NB4 (cell line): ENCODE data around the gene GALNT6.

Experiments
- POLR2A ChIP-seq: IDR thresholded peaks from 2 replicates; pipeline ENCODE4 v1.6.1; 2011; ENCODE audit warnings: mild to moderate bottlenecking; ENCODE audit not compliant: insufficient read length; ENCODE audit errors: extremely low read depth
- TF ChIP-seq, protein P1 (sequence below): IDR thresholded peaks from 2 replicates; pipeline ENCODE4 v1.6.1; 2011; ENCODE audit warnings: low read depth, low read length
- TF ChIP-seq, protein P2 (sequence below): IDR thresholded peaks from one replicate; pipeline ENCODE4 v1.5.1; 2012; ENCODE audit warnings: low read depth, low read length

DNA sequence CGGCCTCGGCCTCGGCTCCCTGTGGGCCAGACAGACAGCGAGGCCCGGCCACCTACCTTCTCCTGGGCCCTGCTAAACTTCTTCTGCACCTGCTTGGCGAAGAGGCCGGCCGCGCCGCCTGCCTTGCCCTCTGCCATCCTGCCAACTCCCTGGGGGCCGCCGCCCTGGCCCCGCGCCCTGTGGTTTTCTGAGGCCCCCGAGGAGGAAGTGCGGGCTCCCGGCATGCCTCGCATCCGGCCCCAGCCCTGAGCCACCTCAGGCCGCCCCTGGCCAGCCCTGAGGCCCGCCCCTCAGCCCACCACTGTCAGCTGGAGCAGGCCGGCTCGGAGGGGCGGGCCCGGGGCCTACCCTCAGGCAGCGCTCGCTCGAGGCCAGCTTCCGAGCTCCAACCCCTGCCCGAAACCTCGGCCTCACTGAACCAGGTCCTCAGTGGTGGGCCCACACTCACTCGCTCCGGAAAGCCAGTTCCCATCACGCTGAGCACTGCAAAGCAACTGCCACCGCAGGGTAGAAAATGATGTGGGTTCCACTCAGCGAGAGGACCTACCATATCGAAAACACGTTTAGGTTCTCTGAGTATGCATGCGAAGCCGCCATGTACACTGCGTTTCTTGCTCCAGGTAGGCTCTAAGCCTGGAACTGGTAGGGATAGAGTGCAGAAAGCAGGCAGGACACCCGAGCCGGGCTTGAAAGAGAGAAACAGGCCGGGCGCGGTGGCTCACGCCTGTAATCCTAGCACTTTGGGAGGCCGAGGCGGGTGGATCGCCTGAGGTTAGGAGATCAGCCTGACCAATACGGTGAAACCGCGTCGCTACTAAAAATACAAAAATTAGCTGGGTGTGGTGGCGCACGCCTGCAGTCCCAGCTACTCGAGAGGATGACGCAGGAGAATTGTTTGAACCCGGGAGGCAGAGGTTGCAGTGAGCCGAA is 67.0 kb downstream of the GALNT6 start, which contains the start of gene BIN2:
- TF ChIP-seq, protein P1, sequence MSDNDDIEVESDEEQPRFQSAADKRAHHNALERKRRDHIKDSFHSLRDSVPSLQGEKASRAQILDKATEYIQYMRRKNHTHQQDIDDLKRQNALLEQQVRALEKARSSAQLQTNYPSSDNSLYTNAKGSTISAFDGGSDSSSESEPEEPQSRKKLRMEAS, result peak; percentile 79
- TF ChIP-seq, protein P2, sequence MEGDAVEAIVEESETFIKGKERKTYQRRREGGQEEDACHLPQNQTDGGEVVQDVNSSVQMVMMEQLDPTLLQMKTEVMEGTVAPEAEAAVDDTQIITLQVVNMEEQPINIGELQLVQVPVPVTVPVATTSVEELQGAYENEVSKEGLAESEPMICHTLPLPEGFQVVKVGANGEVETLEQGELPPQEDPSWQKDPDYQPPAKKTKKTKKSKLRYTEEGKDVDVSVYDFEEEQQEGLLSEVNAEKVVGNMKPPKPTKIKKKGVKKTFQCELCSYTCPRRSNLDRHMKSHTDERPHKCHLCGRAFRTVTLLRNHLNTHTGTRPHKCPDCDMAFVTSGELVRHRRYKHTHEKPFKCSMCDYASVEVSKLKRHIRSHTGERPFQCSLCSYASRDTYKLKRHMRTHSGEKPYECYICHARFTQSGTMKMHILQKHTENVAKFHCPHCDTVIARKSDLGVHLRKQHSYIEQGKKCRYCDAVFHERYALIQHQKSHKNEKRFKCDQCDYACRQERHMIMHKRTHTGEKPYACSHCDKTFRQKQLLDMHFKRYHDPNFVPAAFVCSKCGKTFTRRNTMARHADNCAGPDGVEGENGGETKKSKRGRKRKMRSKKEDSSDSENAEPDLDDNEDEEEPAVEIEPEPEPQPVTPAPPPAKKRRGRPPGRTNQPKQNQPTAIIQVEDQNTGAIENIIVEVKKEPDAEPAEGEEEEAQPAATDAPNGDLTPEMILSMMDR, result no peak
- peak; percentile 76 for TF ChIP-seq POLR2A
